Stimulated activated CD4-positive, alpha-beta T cell treated with anti-CD3 and anti-CD28 coated beads, TNF-alpha, amount 100 ng/mL, for 24 hours (primary cell): ENCODE data around the gene SLC28A1.

Experiments
- DNase-seq, 3 experiments: peaks; one replicate each; pipeline ENCODE4 v3.0.0-alpha.2; 2020; ENCODE audit warnings: low read depth in 3 of 3

SLC28A1 gene

DNA sequence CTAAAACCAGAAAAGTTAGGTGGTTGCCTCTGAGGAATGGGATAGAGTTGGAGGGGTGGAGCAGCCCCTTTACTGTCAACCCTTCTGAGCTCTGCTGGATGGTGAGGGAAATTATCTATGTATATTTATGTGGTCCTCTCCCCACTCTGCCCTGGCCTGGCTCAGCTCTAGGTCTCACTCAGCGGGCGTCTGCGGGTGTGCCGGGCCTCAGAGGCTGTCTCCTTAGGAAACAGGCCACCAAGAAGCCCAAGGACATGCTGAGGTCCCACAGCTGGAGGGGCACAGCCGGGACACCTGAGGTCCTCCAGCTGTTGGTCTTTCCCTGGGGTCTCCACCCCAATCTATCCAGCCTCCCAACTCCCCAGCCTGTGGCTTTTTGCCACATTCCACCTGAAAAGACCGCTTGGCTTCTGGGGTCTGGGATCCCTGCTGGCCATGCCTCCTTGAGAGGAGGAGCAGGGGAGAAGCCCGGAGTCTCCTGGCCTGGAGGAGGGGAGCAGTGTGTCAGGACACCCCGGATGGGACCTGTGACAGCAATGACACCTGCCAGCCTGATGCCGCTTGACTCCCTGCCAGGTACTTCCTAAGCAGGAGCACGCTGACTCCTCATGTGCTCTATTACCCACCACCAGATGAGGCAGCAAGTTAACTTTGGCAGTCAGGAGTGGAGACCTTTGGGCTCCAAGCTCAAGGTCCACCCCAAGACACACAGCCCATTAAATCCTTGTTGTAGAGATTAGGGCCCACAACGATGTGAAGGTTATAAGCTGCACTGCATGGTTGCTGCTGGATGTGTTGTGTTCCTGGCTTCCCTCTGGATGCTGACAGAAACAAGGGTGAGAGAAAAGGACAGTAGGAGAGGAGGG, at the start of gene SLC28A1:
SLC28A1 (plus strand) TSS at position 747 of the 866 bp plus-strand sequence. CDS start 3,099 bp downstream, outside the sequence.
- no peak for DNase-seq

- no peak for DNase-seq
Observed at GRCh38 chr15:84834969-84835368, 49.5 kb upstream of the SLC28A1 start.

GRCh38 chr15:84835661-84836337, 48.7 kb upstream of the SLC28A1 start:
- DNase-seq: no peak

- no peak for DNase-seq
Observed at GRCh38 chr15:84836844-84837243, 47.6 kb upstream of the SLC28A1 start.

DNA sequence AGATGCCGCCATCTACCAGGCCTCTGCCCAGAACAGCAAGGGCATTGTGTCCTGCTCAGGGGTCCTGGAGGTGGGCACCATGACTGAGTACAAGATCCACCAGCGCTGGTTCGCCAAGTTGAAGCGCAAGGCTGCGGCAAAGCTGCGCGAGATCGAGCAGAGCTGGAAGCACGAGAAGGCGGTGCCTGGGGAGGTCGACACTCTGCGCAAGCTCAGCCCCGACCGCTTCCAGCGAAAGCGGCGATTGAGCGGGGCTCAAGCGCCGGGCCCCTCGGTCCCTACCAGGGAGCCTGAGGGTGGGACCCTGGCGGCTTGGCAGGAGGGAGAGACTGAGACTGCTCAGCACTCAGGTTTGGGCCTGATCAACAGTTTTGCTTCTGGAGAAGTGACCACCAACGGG, 44.7 kb upstream of the SLC28A1 start:
- DNase-seq: no peak

GRCh38 chr15:84840255-84840654, 44.2 kb upstream of the SLC28A1 start:
- no peak for DNase-seq

DNA sequence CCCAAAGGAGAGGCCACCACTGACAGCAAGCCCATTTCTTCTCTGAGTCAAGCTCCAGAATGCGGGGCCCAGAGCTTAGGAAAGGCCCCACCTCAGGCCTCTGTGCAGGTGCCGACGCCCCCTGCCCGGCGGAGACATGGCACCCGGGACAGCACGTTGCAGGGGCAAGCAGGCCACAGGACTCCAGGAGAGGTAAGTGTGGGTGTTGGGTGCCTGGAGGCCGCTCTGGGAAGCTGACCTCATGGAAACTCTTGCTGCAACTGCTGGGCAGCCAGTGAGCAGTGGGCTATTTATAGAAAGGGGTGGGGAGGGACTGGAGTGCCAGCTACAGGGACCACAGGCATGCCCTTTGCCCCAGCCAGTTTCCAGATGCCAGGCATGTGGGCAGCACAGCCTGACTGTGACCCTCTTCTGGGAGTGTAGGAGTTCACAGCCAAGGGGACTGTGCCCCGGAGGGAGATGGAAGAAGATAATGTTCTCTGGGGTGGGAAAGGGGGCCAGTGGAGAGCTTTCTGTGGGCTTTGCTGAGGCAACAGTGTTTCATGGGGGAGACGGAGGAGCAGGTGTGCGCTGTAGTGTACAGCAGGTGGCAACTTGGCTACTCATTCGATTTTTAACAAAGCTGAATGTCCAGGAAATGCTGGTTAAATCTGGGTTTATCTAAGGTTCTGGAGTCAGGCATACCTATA, 43.6 kb upstream of the SLC28A1 start:
- no peak for DNase-seq

DNA sequence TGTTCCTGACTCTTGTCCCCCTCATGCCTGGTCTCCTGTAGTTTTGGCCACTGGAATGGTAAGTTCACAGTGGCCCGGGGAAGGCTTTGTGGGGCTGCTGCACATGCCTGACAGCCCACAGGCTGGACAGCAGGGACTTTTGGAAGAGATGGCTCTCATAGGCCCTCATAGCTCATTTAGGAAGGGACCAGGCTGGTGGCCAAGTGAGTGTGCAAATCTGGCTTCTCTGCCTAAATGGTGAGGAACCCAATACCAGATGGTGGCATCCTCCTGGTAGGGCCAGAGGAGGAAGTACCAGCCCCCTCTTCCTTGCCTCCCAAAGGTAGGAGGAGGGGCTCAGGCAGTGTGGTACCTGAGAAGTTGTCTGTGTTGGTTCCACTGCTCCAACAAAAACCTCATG, 41.7 kb upstream of the SLC28A1 start:
- DNase-seq: no peak

GRCh38 chr15:84844964-84845363, 39.5 kb upstream of the SLC28A1 start:
- DNase-seq: no peak

DNA sequence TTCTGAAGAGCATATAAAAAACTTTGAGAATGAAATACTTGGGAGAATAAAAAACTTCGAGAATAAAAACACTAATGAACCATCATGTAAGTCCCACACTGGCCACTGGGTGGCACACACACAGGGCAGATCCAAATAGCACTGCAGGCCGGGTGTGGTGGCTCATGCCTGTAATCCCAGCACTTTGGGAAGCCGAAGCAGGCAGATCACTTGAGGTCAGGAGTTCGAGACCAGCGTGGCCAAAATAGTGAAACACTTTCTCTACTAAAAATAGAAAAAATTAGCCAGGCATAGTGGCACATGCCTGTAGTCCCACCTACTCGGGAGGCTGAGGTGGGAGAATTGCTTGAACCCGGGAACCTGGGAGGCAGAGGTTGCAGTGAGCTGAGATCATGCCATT, 38.8 kb upstream of the SLC28A1 start:
- peak in 1 of 3 experiments; percentile 49 for DNase-seq

DNA sequence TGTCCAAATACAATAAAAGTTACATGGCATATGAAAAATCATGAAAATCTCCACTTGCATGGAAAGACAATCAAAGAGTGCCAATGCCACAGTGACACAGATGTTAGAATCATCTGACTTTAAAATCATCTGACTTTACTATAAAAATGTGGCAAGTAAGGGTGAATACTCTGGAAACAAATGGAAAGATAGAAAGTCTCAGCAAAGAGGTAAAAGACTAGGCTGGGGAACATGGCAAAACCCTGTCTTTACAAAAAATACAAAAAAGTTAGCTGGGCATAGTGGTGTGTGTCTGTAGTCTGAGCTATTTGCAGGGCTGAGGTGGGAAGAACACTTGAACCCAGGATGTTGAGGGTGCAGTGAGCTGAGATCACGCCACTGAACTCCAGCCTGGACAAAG, 38.2 kb upstream of the SLC28A1 start:
- no peak for DNase-seq

DNA sequence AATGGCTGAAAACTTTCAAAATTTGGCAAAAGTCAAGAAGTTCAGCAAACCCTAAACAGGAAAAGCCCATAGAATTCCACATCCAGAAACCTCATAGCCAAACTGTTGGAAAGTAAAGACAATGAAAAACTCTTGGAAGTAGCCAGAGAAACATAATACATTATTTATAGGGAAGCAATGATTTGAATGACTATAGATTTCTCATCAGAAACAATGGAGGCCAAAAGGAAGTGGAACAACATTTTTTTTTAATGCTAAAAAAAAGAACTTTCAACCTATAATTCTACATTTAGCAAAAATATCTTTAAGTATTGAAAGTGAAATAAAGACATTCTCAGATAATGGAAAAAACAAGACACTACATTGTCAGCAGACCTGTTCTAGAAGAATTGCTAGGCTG, 37.1 kb upstream of the SLC28A1 start:
- no peak for DNase-seq

DNA sequence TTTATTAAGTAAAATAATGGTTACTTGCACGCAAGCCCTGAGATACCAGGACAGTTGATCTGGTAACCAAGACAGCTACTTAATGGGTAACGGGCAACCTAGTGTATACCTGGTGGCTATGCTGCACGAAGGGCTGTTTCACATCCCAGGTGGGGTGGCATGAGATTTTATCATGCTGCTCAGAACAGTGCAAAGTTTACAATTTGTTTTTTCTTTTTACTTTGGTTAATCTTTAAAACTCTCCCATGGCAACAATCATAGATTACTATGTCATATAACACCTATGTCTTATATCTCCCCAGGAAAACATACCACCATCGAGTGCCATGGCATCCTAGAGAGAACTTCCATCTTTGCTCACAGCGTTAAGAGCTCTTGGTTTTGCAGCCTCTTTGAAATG, 32.2 kb upstream of the SLC28A1 start:
- DNase-seq: no peak

DNA sequence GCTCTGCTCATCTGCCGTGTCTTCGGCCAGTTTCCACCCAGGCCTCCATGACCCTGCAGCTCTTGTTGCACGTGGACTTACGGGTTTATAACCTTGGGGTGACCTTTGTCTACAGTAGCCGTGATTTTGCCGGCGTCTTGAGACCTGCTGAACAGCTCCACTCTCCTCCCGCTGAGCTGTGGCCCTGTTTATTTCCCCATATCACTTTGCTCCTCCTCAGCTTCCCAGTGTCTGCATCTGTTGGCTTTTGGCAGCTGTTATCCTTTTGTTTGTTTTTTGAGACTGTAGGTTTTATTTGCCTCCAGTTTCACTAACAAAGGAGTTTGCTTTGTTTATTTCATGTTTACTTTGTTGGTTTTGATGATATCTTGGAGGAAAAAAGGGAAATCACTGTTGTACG, 29.3 kb upstream of the SLC28A1 start:
- DNase-seq: no peak

DNA sequence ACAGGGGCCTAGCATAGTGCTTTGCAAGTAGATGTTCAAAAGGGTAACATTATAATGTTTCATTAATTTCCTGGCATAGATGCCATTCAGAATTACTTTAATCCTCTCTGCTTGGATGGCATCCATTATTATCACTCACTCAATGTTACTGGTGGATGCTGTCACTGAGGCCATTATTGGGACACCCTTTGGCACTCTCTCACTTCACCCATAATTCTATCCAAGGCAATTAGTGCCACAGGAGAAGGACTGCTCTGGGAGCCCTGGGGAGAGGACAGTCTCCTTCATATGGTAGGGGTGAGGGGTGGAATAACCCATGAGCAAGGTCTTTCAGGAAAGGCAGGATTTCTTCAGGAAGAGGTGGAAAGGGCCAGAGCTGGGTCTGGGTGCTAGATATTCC, 28.7 kb upstream of the SLC28A1 start:
- no peak for DNase-seq

- no peak for DNase-seq
Observed at GRCh38 chr15:84856731-84857417, 27.6 kb upstream of the SLC28A1 start.

GRCh38 chr15:84857418-84858004, 27.0 kb upstream of the SLC28A1 start:
- no peak for DNase-seq

GRCh38 chr15:84858231-84858630, 26.2 kb upstream of the SLC28A1 start:
- no peak for DNase-seq

GRCh38 chr15:84859144-84859543, 25.3 kb upstream of the SLC28A1 start:
- DNase-seq: no peak

DNA sequence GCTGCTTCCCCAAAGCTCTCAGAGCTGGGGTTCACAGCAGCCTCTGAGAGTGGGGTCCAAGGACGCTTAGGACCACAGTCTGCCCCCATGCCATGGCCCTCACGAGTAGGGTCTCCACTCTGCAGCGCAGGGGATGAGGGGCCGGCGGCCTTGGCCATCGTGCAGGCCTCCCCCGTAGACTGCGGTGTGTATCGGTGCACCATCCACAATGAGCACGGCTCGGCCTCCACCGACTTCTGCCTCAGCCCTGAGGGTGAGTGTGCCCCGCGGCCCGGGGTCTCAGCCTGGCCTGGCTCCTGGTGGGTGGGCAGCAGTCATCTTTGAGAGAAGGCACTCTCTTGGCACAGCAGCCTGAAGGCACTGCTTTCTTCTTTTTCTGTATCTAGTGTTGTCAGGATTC, 24.8 kb upstream of the SLC28A1 start:
- DNase-seq: no peak

GRCh38 chr15:84861781-84862180, 22.7 kb upstream of the SLC28A1 start:
- DNase-seq: no peak
